ENCODE results near the gene MED29.

MED29 gene

GRCh38 chr19:39433480-39434079 lies 42.4 kb downstream of the MED29 start:
- DNase-seq = no peak

DNA sequence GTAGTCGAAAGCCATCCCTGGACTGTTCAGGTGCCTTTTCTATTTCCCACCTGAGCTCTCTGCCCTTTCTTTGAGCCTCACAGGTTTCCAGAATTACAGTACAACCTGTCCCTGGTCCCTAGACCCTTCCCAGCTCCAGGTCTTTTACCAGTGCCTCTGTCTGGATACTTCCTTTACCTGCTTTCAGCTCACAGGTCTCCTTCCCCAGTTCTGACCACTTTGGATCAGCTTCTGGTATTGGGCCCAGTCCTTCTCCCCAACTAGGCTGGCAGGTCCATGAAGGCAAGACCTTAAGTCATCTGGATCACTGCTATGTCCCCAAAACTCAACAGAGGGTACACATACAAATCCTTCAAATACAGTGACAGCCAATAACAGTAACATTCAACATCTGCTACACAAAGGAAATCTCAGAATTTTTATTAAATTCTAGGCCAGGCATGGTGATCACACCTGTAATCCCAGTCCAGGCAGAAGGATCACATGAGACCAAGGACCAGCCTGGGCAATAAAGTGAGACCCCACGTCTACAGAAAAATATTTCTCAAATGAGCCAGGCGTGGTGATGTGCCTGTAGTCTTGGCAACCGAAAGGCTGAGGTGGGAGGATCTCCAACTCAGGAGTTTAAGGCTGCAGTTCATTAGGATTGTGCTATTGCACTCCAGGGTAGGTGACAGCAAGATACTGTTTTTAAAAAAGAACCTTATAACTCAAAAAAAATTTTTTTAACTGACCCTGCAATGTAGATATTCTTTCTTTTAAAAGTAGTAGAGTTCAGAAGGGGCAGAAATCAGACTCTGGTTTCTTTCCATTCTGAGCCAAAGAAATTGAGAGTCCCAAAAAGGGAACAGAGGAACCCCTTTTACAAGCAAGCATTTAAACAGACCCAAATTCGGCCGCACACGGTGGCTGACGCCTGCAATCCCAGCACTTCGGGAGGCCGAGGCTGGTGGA lies 43.2 kb downstream of the MED29 start:
- no peak for DNase-seq

- peak; percentile 100 for DNase-seq
Measured at GRCh38 chr19:39435499-39436349, 44.5 kb downstream of the MED29 start, which contains the start of gene RPS16. TSS of gene RPS16 (minus strand) at chr19:39435949. CDS start at chr19:39435895, 54 bp downstream.

DNA sequence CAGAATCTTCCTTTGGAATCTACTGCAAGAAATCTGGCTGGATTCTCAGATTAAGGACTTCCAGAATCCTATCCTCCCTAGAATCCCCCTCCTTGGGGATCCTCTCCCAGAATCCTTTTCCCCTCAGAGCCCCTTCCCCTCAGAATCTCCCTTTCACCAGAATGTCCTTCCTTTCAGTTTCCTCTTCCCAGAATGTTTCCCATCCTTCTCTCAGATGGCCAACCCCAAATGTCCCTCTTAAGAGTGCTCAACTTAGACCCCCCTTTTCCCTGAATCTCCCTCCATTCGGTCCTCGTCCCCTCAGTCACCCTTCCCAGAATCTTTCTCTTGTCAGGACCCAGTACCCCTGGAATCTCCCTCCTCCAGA lies 45.2 kb downstream of the MED29 start:
- no peak for DNase-seq

- DNase-seq = no peak
Measured at GRCh38 chr19:39438270-39438934, 47.2 kb downstream of the MED29 start.

DNA sequence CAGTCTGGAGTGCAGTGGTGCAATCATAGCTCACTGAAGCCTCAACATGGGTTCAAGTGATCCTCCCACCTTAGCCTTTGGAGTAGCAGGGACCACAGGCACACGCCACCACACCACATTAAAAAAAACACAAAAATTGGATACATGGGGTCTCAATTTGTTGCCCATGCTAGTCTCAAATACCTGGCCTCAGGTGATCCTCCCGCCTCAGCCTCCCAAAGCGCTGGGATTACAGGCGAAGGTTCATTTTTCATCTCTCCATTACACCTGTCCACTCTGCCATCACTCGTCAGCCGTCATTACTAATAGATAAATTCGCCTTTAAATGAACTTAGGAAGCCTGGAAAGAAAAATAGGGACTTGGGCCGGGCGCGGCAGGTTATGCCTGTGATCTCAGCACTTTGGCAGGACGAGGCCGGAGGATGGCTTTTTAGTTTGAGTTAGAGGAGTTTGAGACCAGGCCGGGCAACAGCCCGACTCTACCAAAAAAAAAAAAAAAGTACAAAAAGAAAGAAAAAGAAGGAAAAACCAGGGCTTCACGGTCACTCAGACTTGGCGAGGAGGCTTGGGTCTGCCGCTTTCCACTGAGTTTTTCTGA lies 53.5 kb downstream of the MED29 start:
- no peak for DNase-seq

DNA sequence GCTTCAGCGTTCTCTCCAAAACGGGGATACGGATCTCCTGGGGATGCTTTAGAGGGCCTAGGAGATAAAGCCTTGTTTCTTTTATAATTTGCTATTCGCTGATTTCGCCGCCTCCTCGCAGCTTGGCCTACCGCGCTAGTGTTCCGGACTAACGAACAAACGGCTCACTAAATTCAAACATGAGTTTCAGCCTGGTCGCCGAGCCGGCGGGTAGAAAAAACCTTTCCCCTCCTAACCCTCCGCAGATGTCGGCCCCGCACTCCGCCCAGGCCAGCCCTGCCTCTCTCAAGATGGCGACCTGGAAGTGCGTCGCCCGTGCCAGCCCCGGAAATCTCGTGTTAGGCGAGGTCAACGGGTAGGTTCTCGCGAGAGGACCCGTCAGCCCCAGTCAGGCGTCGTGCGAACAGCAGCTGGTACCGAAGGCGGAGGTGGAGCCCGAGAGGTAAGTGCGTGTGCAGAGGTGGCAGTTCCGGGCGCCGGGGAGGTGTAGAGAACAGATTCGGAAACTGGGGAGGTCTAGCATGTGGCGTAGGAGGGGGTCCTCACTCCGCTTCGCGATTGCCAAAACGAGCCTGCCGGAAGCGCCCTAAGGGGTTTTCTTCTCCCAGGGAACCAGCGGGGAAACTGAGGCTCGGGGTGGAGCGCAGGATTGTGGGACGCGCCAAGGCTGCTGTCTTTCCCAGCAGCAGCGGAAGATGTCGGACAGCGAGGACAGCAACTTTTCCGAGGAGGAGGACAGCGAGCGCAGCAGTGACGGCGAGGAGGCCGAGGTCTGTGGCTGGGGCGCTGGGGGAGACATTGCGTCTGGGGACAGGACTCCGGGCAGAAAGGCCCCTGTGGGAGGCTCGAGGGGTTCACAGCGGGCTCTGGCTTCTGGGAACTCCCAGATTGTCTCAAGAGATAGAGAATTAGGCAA lies 54.3 kb downstream of the MED29 start, which contains the start of gene SUPT5H:
Gene SUPT5H (plus strand): TSS at position 387 of the 916 bp plus-strand sequence. CDS start 309 bp downstream, at position 696.
- DNase-seq = peak; percentile 99

DNA sequence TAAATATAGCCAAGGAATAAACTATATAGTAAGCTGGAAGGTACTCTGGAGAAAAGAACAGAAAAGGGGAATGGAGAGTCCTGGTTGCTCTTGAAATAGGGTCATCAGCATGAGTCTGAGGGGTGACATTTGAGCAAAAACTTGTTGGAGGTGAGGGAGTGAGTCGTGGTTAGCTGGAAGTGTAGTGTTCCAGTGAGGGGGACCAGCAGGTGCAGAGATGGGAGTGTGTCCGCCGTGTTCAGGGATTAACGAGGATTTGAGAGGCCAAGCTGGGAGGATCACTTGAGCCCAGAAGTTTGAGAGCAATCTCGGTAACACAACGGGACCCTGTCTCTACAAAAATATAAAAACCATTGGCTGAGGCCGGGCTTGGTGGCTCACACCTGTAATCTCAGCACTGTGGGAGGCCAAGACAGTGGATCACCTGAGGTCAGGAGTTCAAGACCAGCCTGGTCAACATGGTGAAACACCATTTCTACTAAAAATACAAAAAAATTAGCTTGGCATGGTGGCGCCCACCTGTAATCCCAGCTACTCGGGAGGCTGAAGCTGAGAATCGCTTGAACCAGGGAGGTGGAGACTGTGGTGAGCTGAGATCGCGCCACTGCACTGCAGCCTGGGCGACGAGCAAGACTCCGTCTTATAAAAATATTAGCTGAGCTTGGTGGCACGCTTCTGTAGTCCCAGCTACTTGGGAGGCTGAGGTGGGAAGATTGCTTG lies 55.3 kb downstream of the MED29 start:
- no peak for DNase-seq

DNA sequence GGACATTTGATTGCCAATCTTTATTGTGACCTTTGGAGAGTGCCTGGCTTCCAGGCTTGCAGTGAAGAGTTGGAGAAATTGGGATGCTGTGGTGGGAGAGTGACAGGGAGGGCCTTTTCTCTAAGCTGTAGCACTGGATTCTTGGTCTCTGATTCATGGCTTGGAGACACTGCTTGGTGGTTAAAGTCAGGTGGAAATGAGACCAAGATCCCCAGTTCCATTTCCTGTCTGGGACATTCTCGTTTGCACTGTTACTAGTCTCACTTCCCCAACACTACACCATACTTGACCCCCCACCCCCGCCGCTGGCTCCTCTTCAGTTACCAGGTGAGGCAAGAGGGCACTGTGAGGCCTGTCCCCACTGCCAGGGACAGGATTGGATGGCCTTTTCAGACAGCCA lies 57.1 kb downstream of the MED29 start:
- peak; percentile 61 for DNase-seq

DNA sequence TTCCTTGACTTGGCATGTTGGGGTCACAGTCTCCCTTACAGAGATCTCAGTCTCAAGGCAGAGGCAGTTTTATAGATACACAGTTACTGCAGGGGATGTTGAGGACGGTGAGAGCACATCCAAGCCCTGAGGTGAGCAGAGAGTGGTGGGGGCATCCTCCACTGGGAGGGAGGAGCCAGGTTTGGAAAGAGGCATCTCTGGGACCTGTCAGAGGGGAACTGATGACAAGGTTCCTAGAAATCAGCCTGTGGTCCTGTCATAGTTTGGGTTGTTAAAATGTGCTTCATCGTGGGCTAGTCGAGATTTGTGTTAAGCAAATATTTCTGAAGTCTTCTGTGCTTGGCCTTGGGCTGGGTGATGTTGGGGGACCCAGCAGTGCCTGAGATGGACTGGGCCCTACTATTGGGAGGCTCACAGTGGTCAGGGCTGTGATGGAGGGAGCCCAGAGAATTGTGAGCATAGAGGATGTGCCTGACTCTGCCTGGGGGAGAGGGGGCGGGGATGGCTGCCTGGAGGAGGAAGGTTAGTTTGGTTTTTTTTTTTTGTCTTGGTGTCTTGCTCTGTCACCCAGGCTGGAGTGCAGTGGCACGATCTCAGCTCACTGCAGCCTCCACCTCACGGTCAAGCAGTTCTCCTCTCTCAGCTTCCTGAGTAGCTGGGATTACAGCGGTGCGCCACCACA lies 58.1 kb downstream of the MED29 start:
- DNase-seq = no peak
